ENCODE results near the gene ZNF823. TPM values are rescaled to one million over a fixed set of nuclear protein-coding genes. Genes with fewer than 3 reads are reported as not detected.

ZNF823 gene
- total RNA-seq, 2 donors from 2014 or later, result 4.7 to 11.9 TPM

GRCh38 chr19:11675569-11675968, 63.2 kb downstream of the ZNF823 start:
- WGBS, 2 donors, result 94 to 97% methylated on average over 5 to 6 of the region's 6 CpGs
- Histone ChIP-seq H3K36me3 (replicated peaks in 1 of 2; ENCODE audit: insufficient read depth in 1 of 2, low read depth in 2 of 2) (no peaks in the 10 kb centered on the region), H3K27ac (no peak overlapping the region), H3K27me3 (no peaks in the 10 kb centered on the region), H3K4me1 (peaks cover 12% of the 10 kb centered on the region), H3K4me3 (no peak overlapping the region), H3K9me3 (peaks cover 0 to 6% (median 0%) of the 10 kb centered on the region in 3 donors)
- intact Hi-C loops (cut with DNase I), result no loop called here
- ATAC-seq, result no peak
- no peak for DNase-seq
- TF ChIP-seq CTCF (IDR thresholded peaks at IDR 0.05) (no peak), POLR2A (IDR thresholded peaks at IDR 0.05) (no peak)

- 15 to 34% methylated on average over 11 to 21 of the region's 26 CpGs for WGBS, 2 donors
- DNase-seq, result no peak
- ATAC-seq, result peak; percentile 45
- Histone ChIP-seq H3K27ac (no peak overlapping the region), H3K27me3 (no peaks in the 10 kb centered on the region), H3K36me3 (replicated peaks in 1 of 2; ENCODE audit: insufficient read depth in 1 of 2, low read depth in 2 of 2) (no peaks in the 10 kb centered on the region), H3K9me3 (no peaks in the 10 kb centered on the region), H3K4me1 (peaks cover 12% of the 10 kb centered on the region), H3K4me3 (peak overlapping the region in 1 of 2 donors; percentile 28)
- intact Hi-C loops (cut with DNase I), result no loop called here
- TF ChIP-seq POLR2A (IDR thresholded peaks at IDR 0.05) (no peak), CTCF (IDR thresholded peaks at IDR 0.05) (no peak)
These were observed 64.7 kb downstream of the ZNF823 start for GRCh38 chr19:11674067-11674492.

- peaks cover 12% of the 10 kb centered on the region for H3K4me1 ChIP-seq
- H3K27ac ChIP-seq, result no peak overlapping the region
- intact Hi-C loops (cut with DNase I), result no loop called here
- no peaks in the 10 kb centered on the region for H3K9me3 ChIP-seq
- peak; percentile 71 to 80 (median 74) for DNase-seq
- WGBS, 2 donors, result 0 to 3% methylated on average over 7 to 14 of the region's 14 CpGs
- ATAC-seq, result peak; percentile 90
- H3K4me3 ChIP-seq, result peak overlapping the region in 1 of 2 donors; percentile 28
- no peaks in the 10 kb centered on the region for H3K36me3 ChIP-seq (replicated peaks in 1 of 2; ENCODE audit: insufficient read depth in 1 of 2, low read depth in 2 of 2)
- no peaks in the 10 kb centered on the region for H3K27me3 ChIP-seq
- peak in 1 of 3 donors; percentile 17 for TF ChIP-seq POLR2A (IDR thresholded peaks at IDR 0.05)
- peak; percentile 66 to 82 (median 72) for TF ChIP-seq CTCF (IDR thresholded peaks at IDR 0.05)
These were observed 65.1 kb downstream of the ZNF823 start for GRCh38 chr19:11673608-11674041.

Small RNAs within 50 kb of the gene (small RNA-seq; reads per million reads assigned to genes)
- not detected for gene ZNF833P

Other genes starting within 250 kb of the ZNF823 start
- 10 to 100 TPM in 1 of 2 donors, 1 to 10 TPM in 1; 9.6 to 22.1 TPM for gene ZNF653, start 233.1 kb downstream of the ZNF823 start, total RNA-seq
- 10 to 100 TPM; 55.8 to 79.1 TPM for gene ECSIT, start 209.8 kb downstream of the ZNF823 start, total RNA-seq
- gene CNN1, start 200.1 kb downstream of the ZNF823 start, total RNA-seq, result 10 to 100 TPM; 10.9 to 15.2 TPM
- gene ELOF1, start 179.7 kb downstream of the ZNF823 start, total RNA-seq, result 10 to 100 TPM; 36.6 TPM
- 10 to 100 TPM in 1 of 2 donors, 1 to 10 TPM in 1; 8.0 to 22.4 TPM for gene ACP5, start 161.3 kb downstream of the ZNF823 start, total RNA-seq
- 1 to 10 TPM; 4.6 to 8.8 TPM for gene ZNF627, start 141.5 kb downstream of the ZNF823 start, total RNA-seq
- 10 to 100 TPM in 1 of 2 donors, 1 to 10 TPM in 1; 7.3 to 13.8 TPM for gene ZNF441, start 28.1 kb upstream of the ZNF823 start, total RNA-seq
- 1 to 10 TPM; 1.0 to 2.6 TPM for gene ZNF491, start 59.6 kb upstream of the ZNF823 start, total RNA-seq
- gene ZNF440, start 75.3 kb upstream of the ZNF823 start, total RNA-seq, result 10 to 100 TPM in 1 of 2 donors, 1 to 10 TPM in 1; 6.0 to 11.9 TPM
- 1 to 10 TPM; 4.4 to 7.9 TPM for gene ZNF439, start 109.8 kb upstream of the ZNF823 start, total RNA-seq
- gene ZNF69, start 148.8 kb upstream of the ZNF823 start, total RNA-seq, result 10 to 100 TPM; 13.2 to 14.8 TPM
- gene ZNF700, start 186.2 kb upstream of the ZNF823 start, total RNA-seq, result 10 to 100 TPM; 16.3 to 26.4 TPM
- 1 to 10 TPM in 1 of 2 donors, under 1 TPM in 1; 0.66 to 2.9 TPM for gene ZNF763, start 226.1 kb upstream of the ZNF823 start, total RNA-seq